Hepatocyte (in vitro differentiated cells): ENCODE data around the gene SFT2D1. TPM values are rescaled to one million over a fixed set of nuclear protein-coding genes. Genes with fewer than 3 reads are reported as not detected.

Source experiments
- DNase-seq: peaks from one replicate; pipeline ENCODE4 v3.0.0-alpha.2; 2016; ENCODE audit warnings: low spot score
- H2AFZ ChIP-seq: fragments of 200-600 bp; sonication (generic); 2 replicates; pipeline ENCODE4 v1.6.0; 2016; ENCODE audit warnings: antibody characterized with exemption, mild to moderate bottlenecking
- H3K27ac ChIP-seq: fragments of 200-600 bp; sonication (generic); 2 replicates; pipeline ENCODE4 v1.5.1; 2016; ENCODE audit warnings: mild to moderate bottlenecking
- H3K27me3 ChIP-seq: fragments of 200-600 bp; sonication (generic); 2 replicates; pipeline ENCODE4 v1.6.1; 2016
- H3K36me3 ChIP-seq: fragments of 200-600 bp; sonication (generic); replicated peaks from 2 replicates; pipeline ENCODE4 v1.5.1; 2016; ENCODE audit warnings: low read depth; ENCODE audit not compliant: insufficient read depth
- H3K4me1 ChIP-seq: fragments of 200-600 bp; sonication (generic); 2 replicates; pipeline ENCODE4 v1.5.1; 2016; ENCODE audit warnings: mild to moderate bottlenecking, moderate library complexity; ENCODE audit not compliant: insufficient read depth
- H3K4me2 ChIP-seq: fragments of 200-600 bp; sonication (generic); 2 replicates; pipeline ENCODE4 v1.6.0; 2016
- H3K4me3 ChIP-seq: fragments of 200-600 bp; sonication (generic); 2 replicates; pipeline ENCODE4 v1.5.1; 2016; ENCODE audit warnings: mild to moderate bottlenecking
- H3K79me2 ChIP-seq: fragments of 200-600 bp; sonication (generic); 2 replicates; pipeline ENCODE4 v1.6.0; 2017; ENCODE audit warnings: mild to moderate bottlenecking
- H3K9me2 ChIP-seq: fragments of 200-600 bp; sonication (generic); replicated peaks from 2 replicates; pipeline ENCODE4 v1.6.0; 2017; ENCODE audit warnings: mild to moderate bottlenecking; ENCODE audit not compliant: insufficient read depth
- H3K9me3 ChIP-seq: fragments of 200-600 bp; sonication (generic); 2 replicates; pipeline ENCODE4 v1.5.1; 2016; ENCODE audit warnings: low read depth, mild to moderate bottlenecking
- H4K20me1 ChIP-seq: fragments of 200-600 bp; sonication (generic); 2 replicates; pipeline ENCODE4 v1.6.0; 2016; ENCODE audit warnings: mild to moderate bottlenecking; ENCODE audit not compliant: insufficient read depth, poor library complexity, severe bottlenecking
- CTCF ChIP-seq: fragments of 200-600 bp; sonication (generic); IDR thresholded peaks from 2 replicates; pipeline ENCODE4 v1.5.1; 2016; ENCODE audit warnings: antibody characterized with exemption, mild to moderate bottlenecking; ENCODE audit not compliant: poor library complexity
- EZH2 ChIP-seq: fragments of 200-600 bp; sonication (generic); IDR thresholded peaks from 2 replicates; pipeline ENCODE4 v1.6.1; 2016; ENCODE audit warnings: antibody characterized with exemption, mild to moderate bottlenecking, borderline replicate concordance
- EZH2phosphoT487 ChIP-seq: fragments of 200-600 bp; sonication (generic); IDR thresholded peaks from one replicate; pipeline ENCODE4 v1.6.1; 2018; ENCODE audit warnings: antibody characterized with exemption, mild to moderate bottlenecking, low read depth, moderate library complexity; ENCODE audit not compliant: unreplicated experiment, severe bottlenecking
- WGBS: methylation state at CpG from one replicate; pipeline ENCODE4 v1.1.6; 2016; ENCODE audit warnings: low lambda C conversion rate; ENCODE audit errors: missing lambda C conversion rate; 5-methylcytosine and 5-hydroxymethylcytosine counted together
- polyA plus RNA-seq: library from polyadenylated mRNA; unstranded; fragments of >200 nt; fragmentation: Nextera tagmentation; extraction: Ambion mirVana; gene quantifications from 2 replicates; pipeline ENCODE4 v1.2.1, GENCODE V29; 2016
- total RNA-seq: library from RNA; depleted of rRNA; stranded (reverse); fragments of >200 nt; gene quantifications from 2 replicates; pipeline ENCODE4 v1.2.3, GENCODE V29; 2014

Gene SFT2D1
- total and polyA plus RNA-seq, 2 experiments from 2014 or later = 51.6 to 83.0 TPM

- Histone ChIP-seq H3K4me1 (no peaks in the 10 kb centered on the region), H2AFZ (no peak overlapping the region), H3K79me2 (no peaks in the 10 kb centered on the region), H3K4me3 (no peak overlapping the region), H3K4me2 (peak overlapping the region; percentile 58), H4K20me1 (no peaks in the 10 kb centered on the region), H3K9me3 (no peaks in the 10 kb centered on the region), H3K9me2 (no peaks in the 10 kb centered on the region), H3K27ac (peak overlapping the region; percentile 35), H3K36me3 (no peaks in the 10 kb centered on the region), H3K27me3 (no peaks in the 10 kb centered on the region)
- whole genome bisulfite sequencing = 23% methylated on average over 4 of the region's 4 CpGs
- TF ChIP-seq CTCF (no peak), EZH2 (no peak), EZH2phosphoT487 (no peak)
- peak; percentile 53 for DNase-seq
These were observed 9.5 kb upstream of the SFT2D1 start for GRCh38 chr6:166351715-166352285.

- Histone ChIP-seq H3K27ac (peak overlapping the region; percentile 3), H4K20me1 (no peaks in the 10 kb centered on the region), H3K4me1 (peaks cover 6% of the 10 kb centered on the region), H2AFZ (no peak overlapping the region), H3K36me3 (no peaks in the 10 kb centered on the region), H3K79me2 (peaks cover 3% of the 10 kb centered on the region), H3K4me2 (no peak overlapping the region), H3K4me3 (no peak overlapping the region), H3K27me3 (no peaks in the 10 kb centered on the region), H3K9me2 (no peaks in the 10 kb centered on the region), H3K9me3 (no peaks in the 10 kb centered on the region)
- TF ChIP-seq EZH2 (no peak), EZH2phosphoT487 (no peak), CTCF (no peak)
- 89% methylated on average over 6 of the region's 6 CpGs for WGBS
- DNase-seq = no peak
These were observed 6.1 kb upstream of the SFT2D1 start for GRCh38 chr6:166348305-166348949.

- Histone ChIP-seq H3K9me3 (no peaks in the 10 kb centered on the region), H3K27me3 (no peaks in the 10 kb centered on the region), H3K27ac (no peak overlapping the region), H3K79me2 (peaks cover 12% of the 10 kb centered on the region), H3K4me2 (no peak overlapping the region), H4K20me1 (no peaks in the 10 kb centered on the region), H3K36me3 (no peaks in the 10 kb centered on the region), H2AFZ (no peak overlapping the region), H3K9me2 (no peaks in the 10 kb centered on the region), H3K4me3 (no peak overlapping the region), H3K4me1 (peaks cover 8% of the 10 kb centered on the region)
- DNase-seq = no peak
- TF ChIP-seq CTCF (no peak), EZH2phosphoT487 (no peak), EZH2 (no peak)
These were observed 4.6 kb upstream of the SFT2D1 start for GRCh38 chr6:166346965-166347364.
